SK-N-SH treated with all-trans-retinoic acid at 6 μM for 48 hours (cell line): Measurements from ENCODE around the gene LEFTY1.
A peak's percentile ranks its signal among the peaks of the same experiment; 100 is the strongest.

Experiments used
- ATAC-seq: fragments of 200-7000 bp; cut with Tn5 transposase; 3 replicates; pipeline ENCODE4 v1.9.1; 2020; ENCODE audit warnings: mild to moderate bottlenecking, moderate library complexity
- ARNTL ChIP-seq: fragments of 450-650 bp; formaldehyde crosslinking; IDR thresholded peaks from 2 replicates; pipeline ENCODE4 v1.5.0; 2020; ENCODE audit warnings: low read depth, mild to moderate bottlenecking, moderate library complexity, borderline replicate concordance
- BACH2 ChIP-seq: fragments of 250-450 bp; sonication (Bioruptor Pico); IDR thresholded peaks from 2 replicates; pipeline ENCODE4 v1.9.0; 2021; ENCODE audit warnings: mild to moderate bottlenecking, borderline replicate concordance
- CREB5 ChIP-seq: fragments of 250-450 bp; sonication (Bioruptor Pico); IDR thresholded peaks from 2 replicates; pipeline ENCODE4 v1.5.1; 2020; ENCODE audit warnings: low read depth, mild to moderate bottlenecking, moderate library complexity
- CSDC2 ChIP-seq: fragments of 250-450 bp; sonication (Bioruptor Pico); IDR thresholded peaks from 2 replicates; pipeline ENCODE4 v1.5.0; 2020; ENCODE audit warnings: mild to moderate bottlenecking, moderate library complexity
- CSRNP3 ChIP-seq: fragments of 250-450 bp; sonication (Bioruptor Pico); IDR thresholded peaks from 2 replicates; pipeline ENCODE4 v1.5.1; 2021; ENCODE audit warnings: mild to moderate bottlenecking, moderate library complexity
- ESRRG ChIP-seq: fragments of 250-450 bp; sonication (Bioruptor Pico); IDR thresholded peaks from 2 replicates; pipeline ENCODE4 v1.6.1; 2021; ENCODE audit warnings: mild to moderate bottlenecking
- GLIS3 ChIP-seq: fragments of 250-450 bp; sonication (Bioruptor Pico); IDR thresholded peaks from 2 replicates; pipeline ENCODE4 v1.5.0; 2020; ENCODE audit warnings: mild to moderate bottlenecking, moderate library complexity
- ISL1 ChIP-seq: fragments of 250-450 bp; sonication (Bioruptor Pico); IDR thresholded peaks from 2 replicates; pipeline ENCODE4 v2.1.2; 2022; ENCODE audit warnings: mild to moderate bottlenecking, moderate library complexity
- OSR1 ChIP-seq: fragments of 250-450 bp; sonication (Bioruptor Pico); IDR thresholded peaks from 2 replicates; pipeline ENCODE4 v1.8.0; 2022; ENCODE audit warnings: moderate library complexity, mild to moderate bottlenecking, inconsistent platforms
- PATZ1 ChIP-seq: fragments of 250-450 bp; sonication (Bioruptor Pico); IDR thresholded peaks from 2 replicates; pipeline ENCODE4 v1.8.0; 2020; ENCODE audit warnings: mild to moderate bottlenecking, moderate library complexity, borderline replicate concordance
- POU6F1 ChIP-seq: fragments of 250-450 bp; sonication (Bioruptor Pico); IDR thresholded peaks from 2 replicates; pipeline ENCODE4 v1.8.0; 2021; ENCODE audit warnings: low read depth, mild to moderate bottlenecking, moderate library complexity, borderline replicate concordance
- PPARA ChIP-seq: fragments of 250-450 bp; sonication (Bioruptor Pico); IDR thresholded peaks from 2 replicates; pipeline ENCODE4 v1.5.0; 2020; ENCODE audit warnings: mild to moderate bottlenecking, borderline replicate concordance
- RARB ChIP-seq: fragments of 250-450 bp; sonication (Bioruptor Pico); IDR thresholded peaks from 2 replicates; pipeline ENCODE4 v1.8.0; 2021; ENCODE audit warnings: mild to moderate bottlenecking, moderate library complexity
- SNAI2 ChIP-seq: fragments of 250-450 bp; sonication (Bioruptor Pico); IDR thresholded peaks from 2 replicates; pipeline ENCODE4 v1.5.0; 2020; ENCODE audit warnings: mild to moderate bottlenecking, moderate library complexity
- TCF4 ChIP-seq: fragments of 250-450 bp; sonication (Bioruptor Pico); IDR thresholded peaks from 2 replicates; pipeline ENCODE4 v1.8.0; 2021; ENCODE audit warnings: mild to moderate bottlenecking, moderate library complexity, borderline replicate concordance
- TOX ChIP-seq: fragments of 250-450 bp; sonication (Bioruptor Pico); IDR thresholded peaks from 2 replicates; pipeline ENCODE4 v1.8.0; 2021; ENCODE audit warnings: mild to moderate bottlenecking, moderate library complexity, borderline replicate concordance
- TSHZ2 ChIP-seq: fragments of 250-450 bp; sonication (Bioruptor Pico); IDR thresholded peaks from 2 replicates; pipeline ENCODE4 v1.5.0; 2020; ENCODE audit warnings: mild to moderate bottlenecking, moderate library complexity
- ZC3H10 ChIP-seq: fragments of 250-450 bp; sonication (Bioruptor Pico); IDR thresholded peaks from 2 replicates; pipeline ENCODE4 v1.5.1; 2021; ENCODE audit warnings: mild to moderate bottlenecking, moderate library complexity
- ZFP3 ChIP-seq: fragments of 250-450 bp; sonication (Bioruptor Pico); IDR thresholded peaks from 2 replicates; pipeline ENCODE4 v1.5.0; 2020; ENCODE audit warnings: mild to moderate bottlenecking, moderate library complexity
- ZFP30 ChIP-seq: fragments of 450-650 bp; formaldehyde crosslinking; IDR thresholded peaks from 2 replicates; pipeline ENCODE4 v1.5.0; 2022; ENCODE audit warnings: mild to moderate bottlenecking, moderate library complexity
- ZNF70 ChIP-seq: fragments of 450-650 bp; formaldehyde crosslinking; IDR thresholded peaks from 2 replicates; pipeline ENCODE4 v1.5.0; 2020; ENCODE audit warnings: mild to moderate bottlenecking, moderate library complexity
- ZNF8 ChIP-seq: fragments of 450-650 bp; formaldehyde crosslinking; IDR thresholded peaks from 2 replicates; pipeline ENCODE4 v1.5.0; 2020; ENCODE audit warnings: mild to moderate bottlenecking, moderate library complexity

Gene LEFTY1

GRCh38 chr1:225868631-225869330 is 20.2 kb downstream of the LEFTY1 start:
- ATAC-seq = no peak
- TF ChIP-seq ARNTL (CRISPR knock-in tag) (no peak), TOX (no peak)

- ATAC-seq = no peak
- no peak for TF ChIP-seq PATZ1
- no peak for TF ChIP-seq BACH2 (CRISPR knock-in tag)
- no peak for TF ChIP-seq CSDC2 (CRISPR knock-in tag)
- TF ChIP-seq PPARA (CRISPR knock-in tag) = no peak
- no peak for TF ChIP-seq ZC3H10
- TF ChIP-seq ESRRG (CRISPR knock-in tag) = no peak
- TF ChIP-seq TSHZ2 (CRISPR knock-in tag) = no peak
- no peak for TF ChIP-seq TCF4 (CRISPR knock-in tag)
- TF ChIP-seq RARB (CRISPR knock-in tag) = no peak
- TF ChIP-seq CREB5 = no peak
- TF ChIP-seq ZNF8 = no peak
- TF ChIP-seq ZFP3 = no peak
- no peak for TF ChIP-seq OSR1 (CRISPR knock-in tag)
- no peak for TF ChIP-seq GLIS3 (CRISPR knock-in tag)
- no peak for TF ChIP-seq TOX
- no peak for TF ChIP-seq SNAI2 (CRISPR knock-in tag)
- TF ChIP-seq POU6F1 (CRISPR knock-in tag) = no peak
- TF ChIP-seq ARNTL (CRISPR knock-in tag) = no peak
- TF ChIP-seq CSRNP3 = no peak
- TF ChIP-seq ZFP30 (CRISPR knock-in tag) = no peak
Measured at GRCh38 chr1:225866981-225867380, 22.0 kb downstream of the LEFTY1 start.

- ATAC-seq = peak; percentile 48
- no peak for TF ChIP-seq ISL1 (CRISPR knock-in tag)
- no peak for TF ChIP-seq PPARA (CRISPR knock-in tag)
- TF ChIP-seq TOX = no peak
- no peak for TF ChIP-seq POU6F1 (CRISPR knock-in tag)
- no peak for TF ChIP-seq CSDC2 (CRISPR knock-in tag)
- TF ChIP-seq CSRNP3 = no peak
- TF ChIP-seq ZNF70 (CRISPR knock-in tag) = no peak
- TF ChIP-seq PATZ1 = no peak
- no peak for TF ChIP-seq ZFP3
- TF ChIP-seq RARB (CRISPR knock-in tag) = no peak
- no peak for TF ChIP-seq ESRRG (CRISPR knock-in tag)
- TF ChIP-seq GLIS3 (CRISPR knock-in tag) = no peak
- TF ChIP-seq, all 23 proteins: peak for 0
Measured at GRCh38 chr1:225866061-225866837, 22.7 kb downstream of the LEFTY1 start.
